ENCODE results near the gene ANKRD16. TPM values are rescaled to one million over a fixed set of nuclear protein-coding genes. Genes with fewer than 3 reads are reported as not detected.

ANKRD16 gene
- 5.2 TPM for polyA plus RNA-seq

DNA sequence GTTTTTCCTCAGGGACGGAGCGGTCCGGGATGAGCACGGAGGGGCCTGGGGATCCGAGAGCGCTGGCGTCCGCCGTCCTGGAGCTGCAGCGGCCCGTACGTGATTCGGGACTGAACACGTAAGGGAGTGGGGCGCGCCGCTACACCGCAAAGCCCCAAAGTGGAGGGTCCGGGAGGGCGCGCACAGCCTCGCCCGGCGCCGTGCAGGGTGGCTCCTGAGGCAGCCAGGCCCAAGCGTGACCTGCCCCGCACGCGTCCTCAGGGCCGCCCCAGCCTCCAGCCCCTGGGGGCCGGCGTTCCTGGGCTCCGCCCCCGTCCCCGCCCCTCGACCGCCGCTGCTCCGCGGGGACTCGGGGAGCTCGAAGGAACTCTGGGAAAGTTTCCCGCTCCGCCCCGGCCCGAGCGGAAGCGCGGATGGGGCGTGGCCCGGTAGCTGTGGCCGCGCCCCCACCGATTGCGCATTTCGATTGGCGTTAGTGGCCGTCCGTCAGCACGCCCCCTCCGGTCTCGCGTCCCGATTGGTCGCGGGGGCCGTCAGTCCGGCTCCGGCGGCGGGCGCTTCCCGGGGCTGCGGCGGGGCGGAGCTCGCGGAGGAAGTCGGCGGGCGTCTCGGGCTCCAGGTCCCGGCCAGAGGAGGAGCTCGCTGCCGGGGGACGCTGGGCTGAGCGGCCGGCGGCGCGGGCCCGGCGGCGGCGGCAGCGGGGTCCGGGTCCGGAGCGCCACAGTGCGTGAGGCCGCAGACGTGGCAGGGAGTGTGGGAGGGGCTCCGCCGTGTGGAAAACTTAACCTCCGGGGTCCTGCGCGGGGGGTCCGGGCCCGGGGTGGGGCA, at the start of gene ANKRD16, which contains the start of gene FBH1:
Gene ANKRD16 (minus strand): TSS at position 270 of the 828 bp plus-strand sequence. CDS start 539 bp downstream, outside the sequence.
Gene FBH1 (plus strand): TSS at position 620 of the 828 bp plus-strand sequence. CDS start 103 bp downstream, at position 723.
- peak within 1 kb of the TSS; percentile 89 to 96 (median 94) for H3K4me3 Mint-ChIP-seq
- no peaks in the 10 kb centered on the region for H3K27me3 Mint-ChIP-seq
- peaks cover 7% of the 10 kb centered on the region for H3K36me3 Mint-ChIP-seq
- no peaks in the 10 kb centered on the region for H3K9me3 Mint-ChIP-seq
- peaks cover 32 to 49% (median 48%) of the 10 kb centered on the region in 3 donors for H3K4me1 Mint-ChIP-seq
- peak within 1 kb of the TSS; percentile 76 to 89 (median 80) for H3K27ac Mint-ChIP-seq

DNA sequence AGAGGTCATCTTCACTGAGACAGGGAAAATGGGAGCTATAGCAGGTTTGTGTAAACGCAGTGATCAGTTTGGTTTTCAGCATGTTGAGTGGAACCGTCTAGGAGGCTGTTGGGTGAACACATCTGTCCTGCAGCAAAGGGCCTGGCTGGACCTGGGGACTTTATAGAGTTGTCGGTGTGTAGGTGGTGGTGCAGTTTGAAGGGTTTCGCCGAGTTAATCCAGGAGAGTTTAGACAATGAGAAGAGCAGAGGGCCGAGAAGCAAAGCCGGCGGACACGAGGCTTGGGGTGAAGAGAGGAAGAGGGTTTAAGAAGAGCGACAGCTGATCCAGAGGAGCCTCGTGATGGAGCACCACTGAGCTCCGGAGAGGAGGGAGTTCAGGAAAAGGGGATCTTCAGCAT, 48.6 kb upstream of the ANKRD16 start:
- Mint-ChIP-seq H3K4me1 (peaks cover 0 to 9% (median 2%) of the 10 kb centered on the region in 3 donors), H3K4me3 (no peak overlapping the region), H3K9me3 (no peaks in the 10 kb centered on the region), H3K27ac (no peak overlapping the region), H3K36me3 (peaks cover 14% of the 10 kb centered on the region), H3K27me3 (no peaks in the 10 kb centered on the region)

DNA sequence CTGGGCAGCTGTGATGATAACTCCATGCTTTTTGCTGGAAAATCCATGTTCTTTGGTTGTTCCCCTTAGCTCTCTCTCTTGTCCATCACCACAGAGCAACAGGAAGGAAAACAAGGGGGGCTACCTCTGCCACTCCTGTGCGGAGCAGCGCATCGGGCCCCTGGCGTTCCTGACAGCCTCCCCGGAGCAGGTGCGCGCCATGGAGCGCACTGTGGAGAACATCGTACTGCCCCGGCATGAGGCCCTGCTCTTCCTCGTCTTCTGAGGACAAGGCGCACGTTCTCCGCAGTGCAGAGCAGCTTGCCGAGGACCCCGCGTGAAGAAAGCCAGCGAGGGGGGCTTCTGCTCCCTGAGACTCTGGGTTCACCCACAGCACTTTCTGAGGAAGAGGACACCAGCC, 47.3 kb upstream of the ANKRD16 start:
- Mint-ChIP-seq H3K4me1 (peaks cover 0 to 9% (median 2%) of the 10 kb centered on the region in 3 donors), H3K27ac (no peak overlapping the region), H3K4me3 (peak overlapping the region in 1 of 4 donors; percentile 67), H3K36me3 (peaks cover 15% of the 10 kb centered on the region), H3K9me3 (no peaks in the 10 kb centered on the region), H3K27me3 (no peaks in the 10 kb centered on the region)

DNA sequence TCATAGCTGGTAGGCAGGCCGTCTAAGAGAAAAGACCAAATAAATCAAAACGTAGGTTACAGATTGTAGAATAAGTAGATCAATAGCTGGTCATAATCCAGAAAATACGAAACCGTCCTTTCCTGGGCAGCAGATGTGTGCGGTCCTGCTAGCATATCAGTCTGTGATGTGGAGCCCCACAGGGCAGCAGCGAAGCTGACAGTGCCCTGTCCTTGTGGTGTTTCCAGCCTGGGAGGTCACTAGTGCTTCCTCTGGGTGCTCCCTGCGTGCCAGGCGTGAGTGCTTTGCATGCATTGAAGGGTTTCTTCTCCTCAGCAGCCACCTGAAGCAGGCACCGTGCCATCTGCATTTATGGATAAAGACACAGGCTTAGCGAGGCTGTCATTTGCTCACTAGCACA, 45.9 kb upstream of the ANKRD16 start:
- H3K27me3 Mint-ChIP-seq, result no peaks in the 10 kb centered on the region
- H3K9me3 Mint-ChIP-seq, result no peaks in the 10 kb centered on the region
- peaks cover 15% of the 10 kb centered on the region for H3K36me3 Mint-ChIP-seq
- no peak overlapping the region for H3K4me3 Mint-ChIP-seq
- H3K27ac Mint-ChIP-seq, result peak overlapping the region in 1 of 3 donors; percentile 39
- H3K4me1 Mint-ChIP-seq, result peaks cover 0 to 9% (median 2%) of the 10 kb centered on the region in 3 donors

DNA sequence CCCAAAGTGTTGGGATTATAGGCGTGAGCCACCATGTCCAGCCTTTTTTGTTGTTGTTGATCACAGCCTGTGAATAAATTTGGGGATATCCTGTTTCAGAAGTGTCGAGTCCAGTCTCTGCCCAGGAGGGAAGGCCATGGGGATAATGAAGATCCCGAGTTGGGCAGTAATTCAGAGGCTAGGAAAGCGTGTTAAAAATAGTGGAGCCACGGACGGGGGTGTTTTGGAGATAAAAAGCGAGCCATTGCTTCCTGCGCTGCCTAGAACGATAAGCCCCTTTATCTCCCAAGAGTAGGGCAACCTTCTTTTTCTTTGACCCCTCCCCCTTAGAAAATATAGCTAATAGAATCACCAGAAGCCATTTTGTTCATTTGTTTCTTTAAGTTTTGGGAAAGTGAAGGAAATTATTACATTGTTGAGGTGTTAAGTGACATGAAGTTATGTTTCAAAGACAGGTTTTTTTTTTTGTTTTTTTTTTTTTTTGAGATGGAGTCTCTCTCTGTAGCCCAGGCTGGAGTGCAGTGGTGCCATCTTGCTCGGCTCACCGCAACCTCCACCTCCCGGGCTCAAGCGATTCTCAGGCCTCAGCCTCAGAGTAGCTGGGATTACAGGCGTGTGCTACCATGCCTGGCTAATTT, 44.3 kb upstream of the ANKRD16 start:
- Mint-ChIP-seq H3K4me3 (no peak overlapping the region), H3K27ac (no peak overlapping the region), H3K9me3 (no peaks in the 10 kb centered on the region), H3K36me3 (peaks cover 15% of the 10 kb centered on the region), H3K4me1 (peaks cover 0 to 9% (median 2%) of the 10 kb centered on the region in 3 donors), H3K27me3 (no peaks in the 10 kb centered on the region)

DNA sequence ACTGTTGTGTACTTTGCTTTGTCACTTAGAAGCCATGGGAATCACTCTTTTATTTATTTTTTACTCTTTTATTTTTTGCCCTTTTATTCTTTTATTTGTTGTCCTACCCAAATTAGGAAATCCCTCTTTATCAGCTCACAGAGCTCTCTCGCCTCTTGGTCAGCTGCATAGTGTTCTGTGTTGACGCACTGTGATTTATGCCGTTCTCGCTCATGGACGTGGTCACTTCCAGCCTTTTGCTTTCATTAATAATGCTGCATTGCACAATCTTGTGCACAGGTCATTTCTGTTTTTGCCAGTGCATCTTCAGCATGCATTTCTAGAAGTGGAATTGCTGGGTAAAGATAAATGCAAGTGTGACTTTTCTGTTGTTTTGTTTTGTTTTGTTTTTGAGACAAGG, 42.7 kb upstream of the ANKRD16 start:
- Mint-ChIP-seq H3K4me3 (no peak overlapping the region), H3K27ac (no peak overlapping the region), H3K27me3 (no peaks in the 10 kb centered on the region), H3K4me1 (peaks cover 0 to 2% (median 0%) of the 10 kb centered on the region in 3 donors), H3K36me3 (peaks cover 10% of the 10 kb centered on the region), H3K9me3 (no peaks in the 10 kb centered on the region)

DNA sequence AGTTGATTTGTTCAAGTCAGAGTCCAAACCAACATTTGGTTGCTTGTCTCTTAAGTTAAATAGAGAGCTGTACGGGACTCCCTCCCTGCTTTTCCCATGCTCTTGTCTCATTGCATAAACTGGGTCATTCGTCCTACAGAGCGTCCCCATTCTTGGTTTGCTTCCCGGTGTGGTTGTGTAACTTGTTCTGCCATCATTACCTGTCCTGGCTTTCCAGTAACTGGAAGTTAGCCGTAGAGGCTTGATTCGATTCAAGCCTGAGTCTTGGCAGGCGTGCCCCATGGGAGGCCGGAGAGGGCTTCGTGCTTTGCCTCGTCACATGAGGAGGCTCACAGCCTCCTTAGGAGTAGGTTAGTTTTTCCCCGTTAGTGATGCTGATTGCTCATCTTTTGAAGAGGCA, 40.6 kb upstream of the ANKRD16 start:
- Mint-ChIP-seq H3K4me3 (no peak overlapping the region), H3K27me3 (no peaks in the 10 kb centered on the region), H3K4me1 (no peaks in the 10 kb centered on the region), H3K9me3 (no peaks in the 10 kb centered on the region), H3K27ac (no peak overlapping the region), H3K36me3 (peaks cover 9% of the 10 kb centered on the region)

DNA sequence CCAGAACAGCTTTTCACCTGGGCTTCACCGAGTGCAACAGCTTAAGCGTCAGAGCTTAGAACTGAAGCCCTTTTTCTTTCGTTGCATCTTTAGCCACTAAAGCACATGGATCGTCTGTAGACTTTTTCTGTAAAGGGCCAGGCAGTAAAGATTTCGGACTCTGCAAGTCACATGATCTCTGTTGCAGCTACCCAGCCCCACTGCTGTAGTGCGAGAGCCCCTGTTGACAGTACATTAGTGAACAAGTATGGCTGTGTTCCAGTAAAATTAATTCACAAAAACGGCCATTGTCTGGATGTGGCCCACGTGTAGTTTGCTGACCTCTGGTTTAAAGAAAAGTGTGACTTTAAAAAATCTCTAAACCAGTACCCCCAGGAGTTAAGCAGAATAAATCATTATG, 39.7 kb upstream of the ANKRD16 start:
- no peaks in the 10 kb centered on the region for H3K9me3 Mint-ChIP-seq
- no peak overlapping the region for H3K27ac Mint-ChIP-seq
- no peak overlapping the region for H3K4me3 Mint-ChIP-seq
- peaks cover 9% of the 10 kb centered on the region for H3K36me3 Mint-ChIP-seq
- no peaks in the 10 kb centered on the region for H3K27me3 Mint-ChIP-seq
- no peaks in the 10 kb centered on the region for H3K4me1 Mint-ChIP-seq

DNA sequence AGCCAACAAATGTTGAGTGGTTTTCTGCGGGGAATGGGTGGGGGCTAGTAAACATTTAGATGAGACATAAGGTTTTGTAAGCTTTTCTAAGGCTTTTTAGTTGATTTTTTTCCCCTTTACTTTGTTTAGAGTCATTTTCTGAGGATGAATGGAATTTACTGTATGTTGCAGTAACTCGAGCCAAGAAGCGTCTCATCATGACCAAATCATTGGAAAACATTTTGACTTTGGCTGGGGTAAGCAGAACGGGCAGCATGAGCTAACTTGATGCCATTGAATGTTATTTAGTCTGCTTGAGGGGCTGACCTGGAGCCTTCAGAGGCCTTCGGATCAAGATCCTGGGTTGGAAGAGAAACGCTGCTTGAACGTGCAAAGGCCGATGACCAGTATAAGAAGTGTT, 37.6 kb upstream of the ANKRD16 start:
- Mint-ChIP-seq H3K36me3 (peaks cover 7% of the 10 kb centered on the region), H3K27ac (no peak overlapping the region), H3K4me3 (no peak overlapping the region), H3K9me3 (no peaks in the 10 kb centered on the region), H3K4me1 (no peaks in the 10 kb centered on the region), H3K27me3 (no peaks in the 10 kb centered on the region)

DNA sequence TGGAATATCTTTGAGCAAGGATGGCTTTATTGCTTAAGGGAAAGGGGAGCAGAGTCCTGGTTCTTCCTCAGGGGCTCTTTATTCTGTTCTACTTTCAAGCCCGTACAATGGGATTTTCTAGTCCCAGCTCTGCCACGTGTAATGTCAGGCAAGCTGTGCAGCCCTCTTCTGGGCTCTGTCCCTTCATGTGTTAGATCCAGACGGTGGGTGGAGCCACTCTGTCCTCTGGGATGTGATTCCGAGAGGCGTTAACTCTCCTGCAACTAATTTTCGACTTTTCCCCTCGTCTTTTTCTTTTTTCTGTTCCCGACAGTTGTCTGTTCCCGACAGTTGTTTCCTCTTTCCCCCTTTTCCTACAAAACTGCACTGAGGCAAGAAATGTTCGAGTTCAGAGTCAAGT, 35.2 kb upstream of the ANKRD16 start:
- Mint-ChIP-seq H3K27me3 (no peaks in the 10 kb centered on the region), H3K36me3 (peaks cover 12% of the 10 kb centered on the region), H3K9me3 (no peaks in the 10 kb centered on the region), H3K4me3 (no peak overlapping the region), H3K27ac (no peak overlapping the region), H3K4me1 (no peaks in the 10 kb centered on the region)

DNA sequence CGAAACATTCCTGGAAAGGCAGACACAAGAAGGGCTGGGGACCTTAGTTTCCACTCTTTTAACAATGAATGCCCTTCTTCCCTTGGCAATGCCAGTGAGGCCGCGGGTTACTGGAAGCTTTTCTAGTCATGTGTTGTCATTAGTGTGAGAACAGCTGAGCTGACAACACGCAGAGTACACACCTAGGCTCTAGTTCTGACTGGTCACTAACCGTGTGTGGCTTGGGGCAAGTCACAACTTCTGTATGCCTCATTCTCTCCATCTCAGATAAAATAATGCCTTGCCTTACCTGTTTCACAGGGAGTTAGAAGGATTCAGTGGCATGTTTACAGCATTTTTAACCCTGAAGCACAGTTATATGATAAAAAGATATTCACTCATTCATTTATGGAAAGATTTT, 32.1 kb upstream of the ANKRD16 start:
- H3K4me3 Mint-ChIP-seq, result no peak overlapping the region
- H3K27me3 Mint-ChIP-seq, result no peaks in the 10 kb centered on the region
- peaks cover 7% of the 10 kb centered on the region for H3K36me3 Mint-ChIP-seq
- no peaks in the 10 kb centered on the region for H3K4me1 Mint-ChIP-seq
- no peaks in the 10 kb centered on the region for H3K9me3 Mint-ChIP-seq
- no peak overlapping the region for H3K27ac Mint-ChIP-seq

DNA sequence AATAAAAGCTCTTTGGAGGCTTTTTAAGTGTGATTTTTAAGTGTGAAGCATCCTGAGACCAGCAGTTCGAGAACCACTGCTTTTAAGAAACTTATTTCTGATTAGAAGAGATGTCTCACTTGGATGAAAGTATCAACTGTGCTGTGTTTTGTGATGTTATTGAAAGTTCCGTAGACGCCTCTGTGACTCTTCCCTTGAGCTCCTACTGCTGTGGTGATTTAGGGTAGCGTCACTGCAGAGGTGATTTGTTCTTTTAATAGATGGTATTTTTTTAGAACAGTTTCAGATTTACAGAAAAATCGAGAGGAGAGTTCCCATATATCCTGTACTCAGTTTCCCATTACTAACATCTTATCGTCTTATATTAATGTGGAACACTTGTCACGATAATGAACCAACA, 29.9 kb upstream of the ANKRD16 start:
- no peaks in the 10 kb centered on the region for H3K27me3 Mint-ChIP-seq

DNA sequence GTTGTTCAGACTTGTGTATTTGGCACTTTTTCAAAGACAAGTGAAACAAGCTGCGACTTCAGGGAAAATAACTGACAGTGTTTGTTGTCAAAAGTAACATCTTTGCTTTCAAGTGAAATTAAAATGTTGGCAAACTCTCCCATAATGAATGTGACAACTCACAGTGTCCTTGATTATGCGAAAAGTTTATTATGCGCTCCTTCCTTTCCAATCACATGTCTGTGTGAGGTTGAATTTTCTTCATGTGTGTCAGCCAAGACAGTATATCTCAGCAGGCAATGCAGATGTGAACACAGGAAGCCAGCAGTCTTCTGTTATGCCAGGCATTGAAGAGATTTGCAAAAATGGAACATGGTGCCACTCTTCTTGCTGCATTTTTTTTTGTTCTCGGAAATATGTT, 29.1 kb upstream of the ANKRD16 start:
- Mint-ChIP-seq H3K27me3 (no peaks in the 10 kb centered on the region), H3K9me3 (no peaks in the 10 kb centered on the region), H3K4me3 (no peak overlapping the region), H3K36me3 (peaks cover 9% of the 10 kb centered on the region), H3K27ac (no peak overlapping the region), H3K4me1 (no peaks in the 10 kb centered on the region)

More for the DNA sequence above, 29.9 kb upstream of the ANKRD16 start:
- Mint-ChIP-seq H3K27ac (no peak overlapping the region), H3K4me3 (no peak overlapping the region), H3K9me3 (no peaks in the 10 kb centered on the region), H3K4me1 (no peaks in the 10 kb centered on the region), H3K36me3 (peaks cover 7% of the 10 kb centered on the region)

DNA sequence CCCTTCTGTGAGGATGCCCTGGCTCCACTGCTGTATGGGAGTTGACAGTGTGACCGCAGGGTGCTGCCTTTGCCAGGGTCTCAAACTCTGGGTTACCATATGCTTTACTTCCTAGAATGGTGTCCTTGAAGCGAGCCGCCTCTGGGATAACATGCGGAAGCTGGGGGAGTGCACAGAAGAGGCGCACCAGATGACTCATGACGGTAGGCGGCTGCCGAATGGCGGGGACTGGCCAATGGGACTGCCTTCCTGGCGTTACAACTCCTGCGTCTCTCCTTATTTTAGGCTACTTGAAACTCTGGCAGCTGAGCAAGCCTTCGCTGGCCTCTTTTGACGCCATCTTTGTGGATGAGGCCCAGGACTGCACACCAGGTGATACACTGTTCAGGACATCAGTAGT, 27.6 kb upstream of the ANKRD16 start:
- Mint-ChIP-seq H3K36me3 (peaks cover 15% of the 10 kb centered on the region), H3K4me3 (no peak overlapping the region), H3K9me3 (no peaks in the 10 kb centered on the region), H3K4me1 (no peaks in the 10 kb centered on the region), H3K27ac (no peak overlapping the region), H3K27me3 (no peaks in the 10 kb centered on the region)

DNA sequence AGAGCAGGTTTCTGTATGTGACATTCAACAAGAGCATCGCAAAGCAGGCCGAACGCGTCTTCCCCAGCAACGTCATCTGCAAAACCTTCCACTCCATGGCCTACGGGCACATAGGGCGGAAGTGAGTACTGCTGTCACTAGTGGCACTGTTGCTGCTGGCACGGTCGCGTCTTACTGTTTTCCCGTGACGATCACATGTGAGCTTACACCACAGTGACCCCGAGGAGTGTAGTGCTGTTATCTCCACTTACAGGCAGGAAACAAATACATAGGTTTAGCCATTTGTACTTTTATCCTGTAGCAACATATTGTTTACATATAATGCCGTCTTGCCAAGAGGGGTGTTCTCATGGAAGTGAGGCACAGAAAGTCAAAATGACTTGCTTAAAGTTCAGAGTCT, 25.8 kb upstream of the ANKRD16 start:
- peaks cover 15% of the 10 kb centered on the region for H3K36me3 Mint-ChIP-seq
- no peaks in the 10 kb centered on the region for H3K4me1 Mint-ChIP-seq
- no peak overlapping the region for H3K4me3 Mint-ChIP-seq
- no peaks in the 10 kb centered on the region for H3K27me3 Mint-ChIP-seq
- no peaks in the 10 kb centered on the region for H3K9me3 Mint-ChIP-seq
- H3K27ac Mint-ChIP-seq, result no peak overlapping the region

DNA sequence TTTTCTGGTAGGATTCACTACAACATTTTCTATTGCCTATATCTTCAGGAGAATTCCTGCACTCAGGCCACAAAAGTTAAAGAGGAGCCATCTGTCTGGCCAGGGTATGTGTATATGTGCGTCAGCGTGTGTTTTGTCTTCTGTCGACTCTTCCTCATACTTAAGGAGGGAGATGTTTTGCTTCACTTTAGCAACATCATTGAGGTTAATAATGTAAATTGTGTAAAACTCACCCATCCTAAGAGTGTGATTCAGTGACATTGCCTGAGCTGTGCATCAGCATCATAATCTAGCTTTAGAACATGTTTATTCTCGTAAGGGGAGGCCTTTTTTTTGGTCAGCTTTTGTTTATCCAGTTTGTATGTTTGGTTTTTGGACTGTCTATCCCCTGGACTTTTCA, 24.0 kb upstream of the ANKRD16 start:
- peaks cover 14% of the 10 kb centered on the region for H3K36me3 Mint-ChIP-seq
- no peaks in the 10 kb centered on the region for H3K4me1 Mint-ChIP-seq
- no peak overlapping the region for H3K27ac Mint-ChIP-seq
- no peaks in the 10 kb centered on the region for H3K9me3 Mint-ChIP-seq
- no peak overlapping the region for H3K4me3 Mint-ChIP-seq
- H3K27me3 Mint-ChIP-seq, result no peaks in the 10 kb centered on the region

Data from IgD-negative memory B cell (primary cell).